Iris pigment epithelial cell (primary cell): ENCODE results near the gene CNTN4.
A peak's percentile ranks its signal among the peaks of the same experiment; 100 is the strongest.

Experiments
- DNase-seq: peaks from one replicate; pipeline ENCODE4 v3.0.0-alpha.2; 2011; ENCODE audit warnings: low read depth

Gene CNTN4

DNA sequence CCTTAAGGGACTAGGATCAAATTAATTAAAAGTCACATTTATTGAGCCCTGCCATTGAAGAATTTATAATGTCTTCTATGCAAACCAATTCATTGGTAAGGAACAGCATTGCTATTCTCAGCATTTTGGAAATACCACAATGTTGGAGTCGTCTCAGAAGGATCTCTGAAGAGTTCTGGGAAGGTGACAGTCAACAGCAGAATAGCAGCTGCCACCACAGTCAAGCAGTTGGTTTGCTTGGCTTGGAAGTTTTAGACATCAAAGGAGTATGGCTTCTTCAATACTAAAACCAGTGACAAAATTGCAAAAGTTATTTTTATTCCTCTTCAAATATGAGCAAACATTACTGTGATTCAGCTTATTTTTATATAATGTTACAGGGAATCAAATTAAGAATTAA is 167.9 kb downstream of the CNTN4 start:
- no peak for DNase-seq

DNA sequence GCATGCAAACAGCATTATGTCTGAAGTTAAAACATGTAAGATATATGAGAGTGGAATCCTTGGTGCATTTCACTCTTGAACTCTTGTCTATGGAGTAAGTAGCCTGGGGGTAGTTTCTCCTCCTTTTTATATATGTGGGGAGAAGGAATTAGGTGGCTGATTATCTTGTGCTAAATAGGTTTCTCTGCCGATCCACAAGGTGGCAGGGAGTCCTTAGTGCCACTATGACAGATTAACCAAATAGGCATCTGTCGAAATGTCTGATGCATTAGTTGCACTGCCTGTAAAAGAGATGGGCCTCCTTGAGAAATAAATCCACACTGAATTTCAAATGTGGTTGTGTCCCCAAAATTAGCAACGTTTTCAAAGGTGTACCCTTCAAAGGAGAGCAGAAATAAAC is 170.1 kb downstream of the CNTN4 start:
- DNase-seq: no peak

DNA sequence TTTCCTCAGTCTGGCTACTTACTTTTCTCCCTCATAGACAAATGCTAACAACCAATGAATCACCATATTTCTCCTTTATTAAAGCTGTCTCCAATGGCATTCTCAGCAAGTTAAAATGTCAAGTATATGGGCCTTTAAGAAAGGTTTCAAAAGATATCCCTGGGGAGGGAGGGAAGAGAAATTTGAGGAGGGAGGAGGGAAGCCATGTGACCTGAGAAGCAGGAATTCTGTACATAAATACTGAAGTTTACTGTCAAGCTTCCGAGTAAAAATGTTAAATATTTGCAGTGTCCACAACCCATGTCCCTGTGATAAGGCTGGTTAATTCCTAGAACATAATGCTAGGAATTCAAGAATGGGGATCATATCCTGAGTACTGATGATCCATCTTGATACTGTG is 175.9 kb downstream of the CNTN4 start:
- no peak for DNase-seq

DNA sequence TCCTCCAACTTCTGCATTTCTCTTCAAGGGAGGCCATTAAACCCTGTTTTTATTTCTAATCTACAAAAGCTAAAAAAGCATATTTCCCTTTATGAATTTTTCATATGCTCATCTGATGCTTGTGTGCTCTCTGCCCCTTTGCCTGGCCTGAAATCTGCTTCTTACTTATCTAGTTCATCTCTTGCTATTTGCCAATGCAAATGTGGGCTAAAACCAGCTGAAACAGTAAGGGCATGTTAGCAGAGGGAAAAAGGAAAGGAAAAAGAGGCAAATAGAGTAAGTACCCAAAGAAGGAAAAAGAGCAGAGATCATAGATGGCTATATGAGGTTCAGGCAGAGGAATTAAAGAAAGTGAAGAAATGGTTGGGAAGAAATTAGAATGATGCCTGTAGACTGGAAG is 185.2 kb downstream of the CNTN4 start:
- DNase-seq: no peak

DNA sequence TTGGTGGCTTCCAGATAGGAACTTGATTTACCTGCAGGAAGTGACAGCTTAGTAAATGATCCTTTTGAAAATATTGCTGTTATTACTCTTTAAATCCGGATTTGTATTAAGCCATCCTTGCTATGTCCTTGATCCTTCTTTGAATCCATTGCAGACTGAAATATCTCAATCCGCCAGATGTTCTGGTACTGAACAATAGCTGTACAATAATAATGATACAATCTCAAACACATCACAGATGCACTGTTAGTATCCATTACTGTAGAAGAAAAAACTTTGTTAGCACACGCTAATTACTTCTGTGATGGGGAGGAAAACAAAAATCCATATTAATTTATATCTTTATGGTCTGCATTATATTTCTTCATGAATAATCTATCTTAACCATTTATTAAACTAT is 202.3 kb downstream of the CNTN4 start:
- no peak for DNase-seq

DNA sequence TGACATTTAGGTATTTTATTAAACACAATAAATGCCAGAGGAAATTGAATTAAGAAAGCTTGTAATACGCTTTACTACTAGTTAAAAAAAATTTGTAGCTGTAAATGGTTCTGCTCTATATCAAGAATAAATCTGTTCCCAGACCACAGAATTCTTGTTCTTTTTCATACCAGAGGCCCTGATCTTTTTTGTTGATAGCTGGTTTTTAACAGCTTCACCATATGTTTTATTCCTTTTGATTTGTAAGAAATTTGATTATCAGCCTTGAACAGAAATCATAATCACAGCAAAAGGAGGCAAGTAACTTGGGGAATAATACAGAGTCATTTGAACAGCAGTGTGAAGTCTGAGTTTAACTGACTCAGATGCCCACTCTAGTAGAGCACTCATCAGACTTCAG is 202.7 kb downstream of the CNTN4 start:
- DNase-seq: no peak

DNA sequence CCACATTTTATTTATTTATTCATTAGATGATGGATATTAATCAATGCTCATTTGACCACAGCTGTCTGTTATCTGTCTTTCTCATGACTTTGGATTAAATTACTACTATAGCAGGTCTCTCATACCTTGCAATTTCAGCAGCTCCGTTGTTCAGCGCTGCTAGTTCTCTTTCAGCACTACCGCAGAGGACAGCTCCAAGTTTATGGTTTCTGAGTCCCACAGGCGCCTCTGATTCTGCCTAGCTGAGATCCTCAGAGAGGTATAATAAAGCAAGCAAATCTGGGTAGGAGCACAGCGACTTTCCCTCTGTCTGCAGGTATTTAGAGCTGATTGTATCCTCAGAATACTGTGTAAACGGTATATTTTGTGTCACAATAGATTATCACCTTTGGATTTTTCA is 204.9 kb downstream of the CNTN4 start:
- peak; percentile 7 for DNase-seq

DNA sequence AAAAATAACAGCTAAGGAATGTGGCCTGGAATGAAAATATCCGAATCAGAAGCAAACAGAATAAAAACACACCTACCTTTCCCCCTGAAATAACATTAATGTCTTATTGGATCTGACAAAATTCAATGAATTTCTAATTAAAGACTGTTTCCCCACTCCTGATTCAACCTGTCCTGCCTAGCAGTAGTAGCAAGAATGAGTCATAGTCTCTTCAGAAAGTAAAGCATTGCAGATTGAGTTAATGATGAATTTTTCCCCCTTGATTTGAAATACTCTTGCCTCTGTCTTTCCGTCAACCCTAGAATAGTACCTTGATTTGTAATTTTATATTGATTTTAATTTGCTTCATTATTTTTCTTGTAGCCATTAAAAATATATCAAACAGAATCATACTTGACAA is 212.4 kb downstream of the CNTN4 start:
- DNase-seq: no peak

DNA sequence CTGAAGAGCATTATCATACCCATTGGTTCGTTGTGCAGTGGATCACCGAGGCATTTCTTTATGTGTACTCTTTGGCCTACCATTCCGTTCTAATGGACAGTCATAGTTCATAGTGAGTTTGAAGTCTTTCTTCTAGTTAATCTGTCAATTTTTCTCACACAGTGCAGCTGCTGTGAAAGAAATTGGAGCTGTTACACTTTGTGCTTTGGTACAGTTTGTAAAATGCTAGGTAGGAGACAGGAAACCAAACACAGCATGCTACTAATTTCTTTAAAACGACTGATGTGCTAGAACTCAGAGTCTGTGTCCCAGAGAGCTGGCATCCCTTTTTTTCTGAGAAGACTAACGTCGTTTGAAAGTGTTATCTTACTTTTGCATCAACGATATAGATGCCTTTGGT is 218.9 kb downstream of the CNTN4 start:
- no peak for DNase-seq

DNA sequence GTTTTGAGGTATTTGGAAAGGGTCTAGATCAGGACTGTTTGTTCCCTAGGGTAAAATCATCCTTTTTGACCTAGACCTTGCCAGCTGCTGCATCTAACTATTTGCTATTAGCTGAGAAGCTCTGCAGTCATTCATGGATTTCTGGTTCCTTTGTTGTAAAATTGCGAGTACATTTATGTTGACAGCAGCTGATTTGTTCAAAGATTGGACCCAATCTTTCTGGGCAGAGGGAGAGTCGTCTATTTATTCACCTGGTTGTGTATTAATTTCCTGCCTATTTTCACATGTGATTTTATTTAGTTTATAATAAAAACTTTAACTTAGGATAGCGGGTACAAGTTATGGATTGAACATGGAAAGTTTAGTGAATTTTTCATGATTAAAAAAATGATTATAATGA is 236.3 kb downstream of the CNTN4 start:
- no peak for DNase-seq

DNA sequence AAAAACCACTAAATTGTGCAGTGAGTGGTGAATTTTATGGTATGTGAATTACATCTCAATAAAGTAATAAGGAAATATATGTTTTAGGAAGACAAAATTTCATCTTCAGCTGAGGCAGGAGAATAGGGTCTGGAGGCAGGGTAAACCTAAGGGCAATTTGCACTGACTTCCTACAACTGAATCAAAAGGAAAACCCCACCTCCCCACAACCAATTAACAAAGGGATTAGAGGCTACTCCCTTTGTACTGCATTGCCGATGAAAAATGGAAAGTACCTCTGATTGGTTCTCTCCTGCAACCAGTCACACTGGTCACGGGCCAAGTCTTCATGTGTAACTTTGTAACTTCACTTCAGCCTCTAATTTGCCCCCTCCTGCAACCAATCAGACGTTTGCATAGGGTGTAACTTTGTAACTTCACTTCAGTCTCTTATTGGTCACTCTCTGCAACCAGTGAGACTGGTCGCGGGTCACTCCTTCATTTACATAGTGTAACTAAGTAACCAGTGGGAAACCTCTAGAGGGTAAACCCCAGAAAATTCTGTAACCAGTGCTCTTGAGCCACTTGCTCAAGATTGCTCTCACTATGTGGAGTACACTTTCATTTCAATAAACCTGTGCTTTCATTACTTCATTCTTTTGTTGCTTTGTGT is 244.5 kb downstream of the CNTN4 start:
- no peak for DNase-seq

DNA sequence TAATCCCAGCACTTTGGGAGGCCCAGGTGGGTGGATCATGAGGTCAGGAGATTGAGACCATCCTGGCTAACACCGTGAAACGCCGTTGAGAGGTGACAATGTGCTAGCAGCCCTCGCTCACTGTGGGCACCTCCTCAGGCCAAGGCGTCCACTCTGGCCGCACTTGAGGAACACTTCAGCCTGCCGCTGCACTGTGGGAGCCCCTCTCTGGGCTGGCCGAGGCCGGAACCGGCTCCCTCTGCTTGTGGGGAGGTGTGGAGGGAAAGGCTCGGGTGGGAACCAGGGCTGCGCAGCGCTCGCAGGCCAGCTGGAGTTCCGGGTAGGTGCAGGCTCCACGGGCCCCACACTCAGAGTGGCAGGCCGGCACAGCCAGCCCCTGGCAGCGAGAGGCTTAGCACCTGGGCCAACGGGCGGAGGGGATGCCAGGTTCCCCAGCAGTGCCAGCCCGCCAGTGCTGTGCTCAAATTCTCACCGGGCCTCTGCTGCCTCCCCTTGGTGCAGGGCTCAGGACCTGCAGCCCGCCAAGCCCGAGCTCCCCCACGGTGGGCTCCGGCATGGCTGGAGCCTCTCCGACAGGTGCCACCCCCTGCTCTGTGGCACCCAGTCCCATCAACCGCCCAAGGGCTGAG is 253.6 kb downstream of the CNTN4 start:
- DNase-seq: no peak

DNA sequence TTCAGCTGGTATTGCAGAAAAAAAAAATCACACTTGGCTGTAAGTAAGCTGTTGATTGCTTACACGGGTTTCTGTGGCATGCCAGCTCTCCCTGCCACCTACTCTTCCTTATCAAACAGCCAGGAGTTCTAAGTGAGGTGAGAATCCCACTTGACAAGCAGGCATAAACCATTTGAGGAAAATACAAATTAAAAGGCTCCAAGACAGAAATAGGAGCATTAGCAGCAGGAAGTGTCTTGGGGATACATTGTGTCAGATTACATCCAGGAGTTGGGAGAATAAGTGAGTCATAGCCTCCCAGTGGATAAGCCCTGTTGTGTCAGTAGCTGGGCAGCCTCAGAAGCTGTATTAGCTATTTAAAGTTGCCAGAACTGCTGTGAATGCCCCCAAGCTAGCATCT is 256.0 kb downstream of the CNTN4 start:
- peak; percentile 35 for DNase-seq

DNA sequence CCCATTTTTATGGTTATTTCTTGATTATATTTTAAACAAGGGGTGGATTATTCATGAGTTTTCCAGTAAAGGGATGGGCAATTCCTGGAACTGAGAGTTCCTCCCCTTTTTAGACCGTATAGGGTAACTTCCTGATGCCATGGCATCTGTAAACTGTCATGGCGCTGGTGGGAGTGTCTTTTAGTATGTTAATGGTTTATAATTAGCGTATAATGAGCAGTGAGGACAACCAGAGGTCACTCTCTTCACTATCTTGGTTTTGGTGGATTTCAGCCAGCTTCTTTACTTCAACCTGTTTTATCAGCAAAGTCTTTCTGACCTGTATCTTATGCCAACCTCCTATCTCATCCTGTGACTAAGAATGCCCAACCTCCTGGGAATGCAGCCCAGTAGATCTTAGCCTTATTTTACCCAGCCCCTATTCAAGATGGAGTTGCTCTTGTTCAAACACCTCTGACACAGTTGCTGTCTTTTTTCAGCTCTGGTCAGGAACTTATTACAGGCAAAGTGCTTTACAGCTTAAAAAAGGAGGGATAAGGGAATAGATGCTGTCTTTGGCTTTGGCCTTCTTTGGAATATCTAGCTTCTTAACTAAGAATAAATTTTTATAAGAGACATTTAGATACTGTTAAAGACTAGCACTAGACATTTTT is 257.8 kb downstream of the CNTN4 start:
- DNase-seq: no peak

DNA sequence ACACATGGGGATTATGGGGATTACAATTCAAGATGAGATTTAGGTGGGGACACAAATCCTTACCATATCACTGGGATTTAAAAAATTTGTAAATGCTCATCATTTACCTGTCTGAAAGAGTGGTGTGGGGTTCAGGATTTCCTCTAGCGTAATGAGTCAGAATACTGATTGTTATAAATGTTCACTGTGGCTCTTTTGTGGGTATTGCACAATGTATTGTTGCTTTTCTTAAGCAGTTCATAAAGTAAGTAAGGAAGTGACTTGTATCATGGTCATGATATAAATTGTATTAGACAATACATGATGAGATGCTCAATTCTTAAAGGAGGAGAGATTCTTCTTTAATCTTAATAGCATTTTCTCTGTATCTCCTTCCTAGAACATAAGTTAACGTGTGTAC is 262.1 kb downstream of the CNTN4 start:
- DNase-seq: no peak

DNA sequence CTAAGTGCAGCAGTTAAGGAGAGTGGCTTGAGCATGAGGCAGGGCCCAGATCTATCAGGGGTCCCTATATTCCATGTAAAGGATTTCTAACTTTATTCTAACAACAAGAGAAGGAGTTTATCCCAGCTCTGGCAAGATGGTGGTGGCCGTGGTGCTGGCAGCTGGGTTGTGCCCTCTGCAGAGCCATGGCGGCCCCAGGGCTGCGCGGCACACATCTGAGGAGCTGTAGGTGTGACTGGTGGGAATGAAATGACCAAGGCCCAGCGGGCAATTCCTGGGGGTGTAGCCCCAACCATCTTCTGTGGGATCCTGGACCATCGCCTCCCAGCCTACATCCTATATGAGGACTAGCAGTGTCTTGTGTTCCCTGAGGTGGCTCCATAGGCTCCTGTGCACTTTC is 263.5 kb downstream of the CNTN4 start:
- DNase-seq: no peak

DNA sequence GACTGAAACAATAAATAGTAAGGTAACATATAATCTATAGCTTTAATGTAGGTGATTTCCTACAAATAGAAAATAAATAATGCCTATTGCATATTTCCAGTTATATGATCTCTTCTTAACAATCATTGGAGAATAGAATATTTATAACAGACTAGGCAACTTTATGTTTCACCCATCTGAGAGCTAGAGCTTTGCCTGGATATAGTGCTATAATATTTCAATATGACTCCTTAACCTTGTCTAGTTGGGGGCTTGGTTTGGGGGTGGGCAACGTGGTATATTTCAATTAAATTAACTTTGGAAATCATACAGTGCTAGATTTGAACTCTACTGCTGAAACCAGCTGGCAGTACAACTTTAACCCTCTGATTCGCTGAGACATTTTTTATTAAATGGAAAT is 265.2 kb downstream of the CNTN4 start:
- no peak for DNase-seq

DNA sequence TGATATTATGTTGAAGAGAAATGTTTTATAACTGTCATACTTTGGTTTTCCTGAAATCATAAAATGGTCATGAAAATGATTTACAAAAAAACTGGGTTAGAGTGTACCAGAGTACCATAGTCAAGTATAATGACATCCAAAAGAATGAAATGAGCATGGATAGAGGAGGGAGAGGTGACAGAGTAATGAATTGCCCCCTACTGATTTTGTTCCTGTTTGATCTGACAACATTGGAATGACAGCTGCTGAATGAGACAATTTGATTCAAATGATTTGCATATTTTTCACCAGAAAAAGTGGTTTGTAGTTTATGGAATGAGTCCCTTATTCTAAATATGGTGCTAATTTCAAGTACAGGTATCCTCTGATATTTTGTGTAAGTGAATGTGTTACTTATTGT is 271.7 kb downstream of the CNTN4 start:
- DNase-seq: no peak

DNA sequence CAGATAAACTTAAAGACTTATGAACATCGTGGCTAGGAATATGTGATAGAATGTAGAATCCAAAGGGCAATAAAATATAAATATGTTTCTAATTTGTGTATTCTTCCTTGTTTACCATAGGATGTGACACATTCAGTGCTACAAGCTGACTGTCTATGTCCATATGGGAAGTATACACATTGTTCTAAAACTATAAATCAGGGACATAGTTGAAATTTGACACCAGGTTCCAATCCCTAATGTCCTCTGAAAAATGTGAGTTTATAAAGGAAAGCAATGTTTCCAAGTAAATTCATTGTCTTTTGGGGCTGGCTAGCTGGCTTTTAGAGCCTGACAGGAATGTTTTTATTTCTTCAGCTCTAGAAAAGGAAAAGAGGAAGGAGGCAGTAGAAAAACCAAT is 273.6 kb downstream of the CNTN4 start:
- DNase-seq: no peak

DNA sequence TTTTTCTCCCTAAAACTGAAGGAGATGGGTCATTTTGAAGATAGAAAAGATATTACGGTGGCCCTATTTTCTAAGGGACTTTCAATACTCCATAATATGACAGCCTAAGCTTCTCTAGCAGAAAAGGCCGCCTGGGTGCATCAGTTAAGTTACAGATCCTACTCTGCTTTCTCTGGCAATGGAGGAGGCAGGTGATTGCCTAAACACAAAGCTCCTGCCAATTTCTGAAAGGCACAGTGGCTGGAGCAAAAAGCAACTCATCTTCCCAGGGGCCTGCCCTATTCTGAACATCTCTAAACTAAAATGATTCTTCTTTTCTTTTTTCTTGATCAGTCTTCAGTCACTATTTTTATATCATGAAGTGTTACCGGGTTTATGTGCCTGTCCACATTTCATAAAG is 276.7 kb downstream of the CNTN4 start:
- DNase-seq: no peak

DNA sequence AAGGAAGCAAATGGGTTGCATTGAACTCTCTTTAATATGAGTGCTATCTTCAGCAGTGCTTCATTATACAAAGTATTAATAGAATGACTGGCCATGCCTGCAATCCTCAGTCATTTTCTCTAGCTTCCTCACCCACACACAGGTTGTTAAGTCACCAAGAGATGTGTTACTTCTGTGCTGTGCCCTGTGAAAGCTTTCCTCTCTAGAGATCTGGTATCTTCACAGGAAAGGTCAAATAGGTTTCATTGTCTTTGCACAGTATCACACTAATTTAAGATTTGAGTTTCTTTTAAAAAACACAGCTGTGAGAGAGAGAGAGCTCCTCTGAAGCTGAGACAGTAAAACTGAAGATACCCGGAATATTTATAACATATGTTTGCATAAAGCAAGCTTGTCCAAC is 278.6 kb downstream of the CNTN4 start:
- DNase-seq: no peak

DNA sequence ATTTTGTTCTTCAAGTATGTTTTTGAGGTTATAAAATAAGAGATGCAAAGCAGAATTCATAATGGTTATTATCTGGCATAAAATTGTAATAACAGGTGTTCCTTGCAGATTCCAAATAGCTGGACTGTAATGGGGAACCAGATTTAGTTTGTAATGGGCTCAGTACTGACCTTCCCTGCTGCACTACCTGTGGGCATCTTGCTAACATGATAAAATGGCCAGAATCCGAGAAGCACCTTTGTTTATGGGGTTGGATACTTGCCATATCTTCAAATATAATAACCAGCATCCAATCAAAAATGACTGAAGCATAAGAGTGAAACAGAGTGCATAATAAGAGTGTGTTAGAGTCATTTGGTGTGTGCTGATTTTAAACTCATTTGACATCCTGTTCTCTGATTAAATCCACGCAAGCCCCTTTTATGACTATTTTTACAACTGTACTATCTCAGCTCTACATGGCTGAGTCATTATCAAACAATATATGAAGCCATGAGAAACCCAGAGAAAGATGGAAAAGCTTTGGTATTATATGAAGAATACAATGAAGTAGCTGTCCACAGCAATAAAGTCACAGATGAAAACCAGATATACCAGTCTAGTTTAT is 292.4 kb downstream of the CNTN4 start:
- DNase-seq: no peak

DNA sequence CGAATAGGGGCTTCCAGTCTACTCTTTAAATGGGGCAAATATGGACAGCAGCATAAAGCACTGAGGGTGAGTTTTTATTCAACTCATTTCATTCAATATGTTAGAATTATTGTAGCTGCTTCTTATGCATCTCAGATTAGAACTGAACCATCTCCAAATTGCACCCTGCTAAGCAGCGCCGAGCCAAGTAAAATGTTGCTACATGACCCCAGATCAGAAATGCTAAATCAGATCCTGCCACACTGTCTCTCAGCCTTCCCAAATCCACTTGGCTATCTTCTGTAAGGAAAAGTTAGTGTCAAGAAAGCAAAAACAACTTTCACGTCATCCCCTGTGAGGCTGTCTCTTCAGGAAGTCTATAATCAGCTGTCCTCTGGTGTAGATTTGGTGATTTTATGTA is 293.2 kb downstream of the CNTN4 start:
- no peak for DNase-seq
